Breast epithelium (tissue), 4 donors: ENCODE data around the gene RAPGEF1. TPM values are rescaled to one million over a fixed set of nuclear protein-coding genes. Genes with fewer than 3 reads are reported as not detected.

Experiments
- DNase-seq, 2 donors: peaks; one replicate each; pipeline ENCODE4 v3.0.0-alpha.2; 2019; ENCODE audit warnings: low spot score in 2 of 2
- H3K27ac ChIP-seq, 2 donors: fragments of 200-600 bp; sonication (generic) in 1 of 2; one replicate each; pipeline ENCODE4 v1.5.1; 2016 to 2019; ENCODE audit warnings: mild to moderate bottlenecking in 1 of 2
- H3K27me3 ChIP-seq, 2 donors: fragments of 200-600 bp; sonication (generic) in 1 of 2; one replicate each; pipeline versions ENCODE4 v1.5.1 to v1.6.0; 2017 to 2019; ENCODE audit warnings: control low read depth in 1 of 2, mild to moderate bottlenecking in 1 of 2
- H3K36me3 ChIP-seq: fragments of 200-600 bp; one replicate; pipeline ENCODE4 v1.5.1; 2019
- H3K4me1 ChIP-seq, 2 donors: fragments of 200-600 bp; sonication (generic); one replicate each; pipeline ENCODE4 v1.5.1; 2016 to 2019; ENCODE audit warnings: control low read depth in 1 of 2
- H3K4me3 ChIP-seq, 3 donors: fragments of 200-600 bp; sonication (generic); 1 replicate in 2 of 3; 2 replicates in 1 of 3; pipeline ENCODE4 v1.5.1; 2016 to 2019; ENCODE audit warnings: mild to moderate bottlenecking in 3 of 3, moderate library complexity in 2 of 3
- H3K9me3 ChIP-seq, 2 donors: fragments of 200-600 bp; sonication (generic) in 1 of 2; one replicate each; pipeline ENCODE4 v1.5.1; 2016 to 2019; ENCODE audit warnings: control low read depth in 1 of 2
- CTCF ChIP-seq, 3 donors: fragments of 450-650 bp; IDR thresholded peaks; one replicate each; pipeline ENCODE4 v1.5.1; 2016 to 2017; ENCODE audit warnings: antibody characterized with exemption in 3 of 3, mild to moderate bottlenecking in 3 of 3, moderate library complexity in 3 of 3
- POLR2A ChIP-seq: fragments of 450-650 bp; IDR thresholded peaks from one replicate; pipeline ENCODE4 v1.6.1; 2016; ENCODE audit warnings: antibody characterized with exemption, mild to moderate bottlenecking, moderate library complexity
- POLR2AphosphoS5 ChIP-seq, 3 donors: sonication (generic); formaldehyde crosslinking; IDR thresholded peaks; one replicate each; pipeline ENCODE4 v1.6.1; 2017; ENCODE audit warnings: antibody characterized with exemption in 3 of 3
- intact Hi-C: fragments of 100-400 bp; cut with DNase I; formaldehyde crosslinking; loops from one replicate; pipeline ENCODE4 v1.15.1; 2023; ENCODE audit warnings: low total_unique reads
- total RNA-seq, 3 donors: library from RNA; depleted of rRNA; stranded (reverse); fragments of >200 nt; gene quantifications; one replicate each; pipeline ENCODE4 v1.1.0, GENCODE V29; 2016

The RAPGEF1 gene
- total RNA-seq, 3 donors from 2014 or later = 35.3 to 38.0 (median 37.3) TPM

- no peaks in the 10 kb centered on the region for H3K27me3 ChIP-seq
- TF ChIP-seq CTCF (IDR thresholded peaks at IDR 0.05) = no peak
- no peak for TF ChIP-seq POLR2A
- no peak for TF ChIP-seq POLR2AphosphoS5 (IDR thresholded peaks at IDR 0.05)
- H3K9me3 ChIP-seq = no peaks in the 10 kb centered on the region
- no peak for DNase-seq
- H3K4me3 ChIP-seq = peak overlapping the region in 1 of 3 donors; percentile 100
- peaks cover 7% of the 10 kb centered on the region for H3K36me3 ChIP-seq
- intact Hi-C loops = no loop called here
- H3K4me1 ChIP-seq = peaks cover 9 to 10% of the 10 kb centered on the region in 2 donors
- no peak overlapping the region for H3K27ac ChIP-seq
Observed at GRCh38 chr9:131528886-131529505, 210.9 kb downstream of the RAPGEF1 start.

DNA sequence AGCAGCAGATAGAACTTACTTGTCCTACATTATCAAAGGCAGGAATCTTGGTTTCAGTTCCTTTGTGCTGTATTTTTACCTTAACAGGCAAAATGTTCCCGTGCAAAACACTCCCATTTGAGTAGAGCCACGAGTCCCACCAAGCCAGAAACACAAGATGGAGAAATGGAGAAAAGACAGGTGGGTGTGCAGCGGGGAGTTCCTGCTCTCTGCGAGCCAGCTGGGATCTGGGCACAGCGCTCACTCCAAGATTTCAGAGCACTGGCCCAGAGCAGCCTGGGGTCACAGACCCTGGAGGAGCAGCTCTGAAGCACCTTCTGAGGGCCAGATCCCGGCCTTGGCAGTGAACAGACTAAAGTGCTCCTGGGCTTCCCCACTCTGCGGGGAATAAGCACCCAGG lies 211.7 kb downstream of the RAPGEF1 start:
- TF ChIP-seq POLR2AphosphoS5 (IDR thresholded peaks at IDR 0.05) = no peak
- TF ChIP-seq CTCF (IDR thresholded peaks at IDR 0.05) = no peak
- no peak for TF ChIP-seq POLR2A
- no peak overlapping the region for H3K27ac ChIP-seq
- intact Hi-C loops = no loop called here
- H3K9me3 ChIP-seq = no peaks in the 10 kb centered on the region
- no peak overlapping the region for H3K4me3 ChIP-seq
- H3K4me1 ChIP-seq = peaks cover 9 to 10% of the 10 kb centered on the region in 2 donors
- peaks cover 7% of the 10 kb centered on the region for H3K36me3 ChIP-seq
- H3K27me3 ChIP-seq = no peaks in the 10 kb centered on the region
- no peak for DNase-seq

Other genes starting within 250 kb of the RAPGEF1 start
- gene POMT1, start 237.2 kb downstream of the RAPGEF1 start, total RNA-seq = 10 to 100 TPM; 26.5 to 45.7 (median 26.6) TPM
- 10 to 100 TPM; 33.4 to 61.0 (median 37.7) TPM for gene UCK1, start 208.8 kb downstream of the RAPGEF1 start, total RNA-seq
- under 1 TPM in 1 of 3 donors, not detected in 2; 0.33 TPM for gene PRRT1B, start 194.6 kb downstream of the RAPGEF1 start, total RNA-seq